Naive thymus-derived CD4-positive, alpha-beta T cell (primary cell): Measurements from ENCODE around the gene SPNS2. TPM values are rescaled to one million over a fixed set of nuclear protein-coding genes. Genes with fewer than 3 reads are reported as not detected.

Experiments
- ATAC-seq: fragments of 150-1000 bp; cut with Tn5 transposase; 2 replicates; pipeline ENCODE4 v1.10.0; 2021; ENCODE audit warnings: mild to moderate bottlenecking, moderate library complexity
- CTCF ChIA-PET: fragments of 350-600 bp; sonication (Branson Sonifier 250); formaldehyde crosslinking; loops from one replicate; lab custom pipeline; 2021; ENCODE audit warnings: antibody characterized with exemption; lab: Charles Lee
- POLR2A ChIA-PET: fragments of 350-600 bp; sonication (Branson Sonifier 250); formaldehyde crosslinking; loops from one replicate; lab custom pipeline; 2021; ENCODE audit warnings: antibody characterized with exemption, inconsistent platforms; lab: Charles Lee
- DNase-seq, 9 donors: peaks; one replicate each; pipeline versions ENCODE4 v3.0.0 to v3.0.0-alpha.2; 2020 to 2022; ENCODE audit warnings: mixed read lengths in 1 of 9
- H3K27ac ChIP-seq: one replicate; pipeline ENCODE4 v1.7.0; 2013; ENCODE audit warnings: mild to moderate bottlenecking, low read depth, low read length, moderate library complexity
- H3K27me3 ChIP-seq, 2 donors: one replicate each; pipeline ENCODE4 v1.7.0; 2013; ENCODE audit warnings: low read length in 2 of 2, mild to moderate bottlenecking in 2 of 2, moderate library complexity in 2 of 2; ENCODE audit not compliant: control insufficient read depth in 2 of 2, insufficient read depth in 2 of 2
- H3K36me3 ChIP-seq, 3 experiments: 1 replicate in 2 of 3; 2 replicates in 1 of 3; pipeline ENCODE4 v1.7.0; 2013; ENCODE audit warnings: low read length in 3 of 3, mild to moderate bottlenecking in 3 of 3, moderate library complexity in 1 of 3; ENCODE audit not compliant: insufficient read depth in 3 of 3, control insufficient read depth in 2 of 3
- H3K4me1 ChIP-seq, 2 donors: one replicate each; pipeline ENCODE4 v1.7.0; 2013; ENCODE audit warnings: low read length in 2 of 2, mild to moderate bottlenecking in 2 of 2, moderate library complexity in 1 of 2; ENCODE audit not compliant: control insufficient read depth in 2 of 2, insufficient read depth in 2 of 2
- H3K4me3 ChIP-seq: 2 replicates; pipeline ENCODE4 v1.7.0; 2013; ENCODE audit warnings: mild to moderate bottlenecking, low read length
- H3K9me3 ChIP-seq, 3 experiments: 1 replicate in 2 of 3; 2 replicates in 1 of 3; pipeline ENCODE4 v1.7.0; 2013; ENCODE audit warnings: low read length in 3 of 3; ENCODE audit not compliant: control insufficient read depth in 2 of 3
- H3K27ac Mint-ChIP-seq, 9 donors: one replicate each; pipeline ENCODE4 v1.8.0; 2020 to 2022; ENCODE audit warnings: mixed read lengths in 9 of 9, mild to moderate bottlenecking in 8 of 9, moderate library complexity in 5 of 9, inconsistent platforms in 2 of 9
- H3K27me3 Mint-ChIP-seq, 5 donors: one replicate each; pipeline ENCODE4 v1.8.0; 2021 to 2022; ENCODE audit warnings: mixed read lengths in 5 of 5, mild to moderate bottlenecking in 1 of 5
- H3K36me3 Mint-ChIP-seq, 5 donors: one replicate each; pipeline ENCODE4 v1.8.0; 2020 to 2022; ENCODE audit warnings: mixed read lengths in 5 of 5, mild to moderate bottlenecking in 3 of 5, inconsistent platforms in 1 of 5
- H3K4me1 Mint-ChIP-seq, 7 donors: one replicate each; pipeline ENCODE4 v1.8.0; 2020 to 2022; ENCODE audit warnings: mixed read lengths in 7 of 7, mild to moderate bottlenecking in 3 of 7, inconsistent platforms in 1 of 7
- H3K4me3 Mint-ChIP-seq, 10 donors: one replicate each; pipeline ENCODE4 v1.8.0; 2020 to 2022; ENCODE audit warnings: mild to moderate bottlenecking in 10 of 10, mixed read lengths in 10 of 10, moderate library complexity in 6 of 10, inconsistent platforms in 2 of 10
- H3K9me3 Mint-ChIP-seq, 11 donors: one replicate each; pipeline ENCODE4 v1.8.0; 2020 to 2022; ENCODE audit warnings: mixed read lengths in 11 of 11, mild to moderate bottlenecking in 4 of 11, inconsistent platforms in 1 of 11, moderate library complexity in 1 of 11
- intact Hi-C, 2 donors: fragments of 100-400 bp; cut with micrococcal nuclease; formaldehyde crosslinking; loops; one replicate each; pipeline ENCODE4 v1.15.1; 2023
- polyA plus RNA-seq, 2 donors: library from polyadenylated mRNA; unstranded; fragments of 300-500 nt; fragmentation: Illumina TruSeq; gene quantifications; one replicate each; pipeline ENCODE4 v1.2.3, GENCODE V29; 2021
- total RNA-seq, 6 experiments: library from RNA in 5 of 6; stranded (reverse) in 5 of 6; gene quantifications; 1 replicate in 5 of 6; 2 replicates in 1 of 6; pipeline ENCODE4 v1.2.3 and lab custom pipeline; 2021 to 2026

Gene SPNS2
- total and polyA plus RNA-seq, 7 experiments from 2014 or later, result 0.19 to 0.56 (median 0.50) TPM; not detected in 3

DNA sequence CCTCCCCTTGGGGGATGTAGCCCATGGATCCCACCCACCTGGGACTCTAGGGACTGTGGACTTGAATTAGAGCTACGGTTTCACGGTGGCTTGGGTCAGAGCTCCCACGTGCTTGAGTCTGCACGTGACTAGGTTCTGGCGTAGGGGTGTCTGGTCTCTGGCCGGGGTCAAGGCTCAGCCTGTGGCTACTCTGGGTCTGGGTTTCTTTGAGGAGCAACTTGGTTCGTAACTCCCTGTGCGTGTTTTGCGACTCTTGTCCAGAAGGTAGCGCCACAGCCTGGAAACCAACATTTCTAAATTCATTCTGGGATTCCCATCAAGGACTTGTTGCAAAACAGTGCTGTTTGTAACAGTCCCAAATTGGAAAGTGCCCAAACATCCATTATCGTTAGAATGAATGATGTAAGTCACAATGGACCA lies 62.2 kb downstream of the SPNS2 start:
- peak overlapping the region in 1 of 10 donors; percentile 56 for H3K4me3 Mint-ChIP-seq
- H3K27me3 Mint-ChIP-seq, result peaks cover 0 to 3% (median 0%) of the 10 kb centered on the region in 5 donors
- ChIA-PET POLR2A (no interaction called here), CTCF (no interaction called here)
- no peak for ATAC-seq
- peak overlapping the region in 1 of 9 donors; percentile 85 for H3K27ac Mint-ChIP-seq
- Histone ChIP-seq H3K27ac (no peak overlapping the region), H3K4me3 (no peak overlapping the region), H3K27me3 (no peaks in the 10 kb centered on the region), H3K4me1 (peaks cover 10 to 15% of the 10 kb centered on the region in 2 donors), H3K9me3 (no peaks in the 10 kb centered on the region), H3K36me3 (no peaks in the 10 kb centered on the region)
- no peak for DNase-seq
- H3K9me3 Mint-ChIP-seq, result no peaks in the 10 kb centered on the region
- H3K36me3 Mint-ChIP-seq, result no peaks in the 10 kb centered on the region
- H3K4me1 Mint-ChIP-seq, result peaks cover 18 to 46% (median 33%) of the 10 kb centered on the region in 7 donors
- intact Hi-C loops, result loop anchor here in 1 of 2 donors (10.0 kb wide), 1 partner anchor 144 kb away; the partner anchor contains the start of gene PELP1

DNA sequence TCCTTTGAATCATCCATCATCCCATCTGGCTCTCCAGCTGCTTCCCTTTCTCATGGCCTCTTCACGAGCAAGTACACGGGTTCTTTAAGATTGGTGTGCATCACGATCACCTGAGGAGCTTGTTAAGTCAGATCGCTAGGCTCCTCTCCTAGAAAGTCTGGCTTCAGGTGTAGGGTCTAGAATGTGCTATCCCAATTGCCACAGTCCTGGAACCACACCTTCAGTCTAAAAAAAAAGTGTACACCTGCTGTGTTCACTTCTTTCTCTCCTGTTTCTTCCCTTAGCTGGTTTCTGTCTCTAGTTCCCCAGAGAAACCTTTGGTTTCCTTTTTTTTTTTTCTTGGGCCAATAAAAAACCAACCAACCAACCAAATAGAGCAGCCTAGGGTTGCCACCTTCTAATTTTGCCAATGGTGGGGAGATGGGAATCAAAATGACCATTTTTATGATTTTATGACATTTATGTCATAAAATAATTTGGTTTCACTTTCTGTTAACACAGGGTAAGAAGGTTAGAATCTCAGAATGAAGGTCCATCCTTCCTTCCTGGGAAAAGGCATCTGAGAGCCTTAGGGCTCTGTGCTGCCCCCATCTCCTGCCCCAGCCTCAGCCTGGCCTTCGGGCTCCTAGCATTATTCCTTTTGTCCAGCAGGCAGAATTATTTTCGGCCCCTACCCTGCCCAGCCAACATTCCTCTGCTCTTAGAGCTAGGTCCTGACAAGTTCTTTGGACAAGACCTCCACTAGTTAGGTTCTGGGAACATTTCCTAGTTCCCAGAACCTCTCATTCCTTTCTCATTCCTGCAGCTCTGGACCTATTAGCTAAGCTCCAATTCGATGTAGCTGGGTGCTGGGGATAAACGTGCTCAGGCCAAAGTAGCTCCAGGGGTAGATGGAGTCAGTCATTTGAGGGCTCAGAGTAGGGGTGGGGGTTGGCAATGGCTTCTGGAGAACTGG lies 63.6 kb downstream of the SPNS2 start:
- POLR2A ChIA-PET, result interaction anchor here (1.3 kb wide), 1 partner anchor 11 kb away, joined by 8 read pairs; no protein-coding TSS in a partner anchor
- DNase-seq (no peak), ATAC-seq (no peak)
- intact Hi-C loops, result loop anchor here in 1 of 2 donors (10.0 kb wide), 1 partner anchor 143 kb away; the partner anchor contains the start of gene PELP1
- peak overlapping the region; percentile 0 for H3K4me3 ChIP-seq
- no peaks in the 10 kb centered on the region for H3K9me3 Mint-ChIP-seq
- H3K4me1 ChIP-seq, result peaks cover 7 to 11% of the 10 kb centered on the region in 2 donors
- H3K27ac ChIP-seq, result peak overlapping the region; percentile 9
- H3K4me3 Mint-ChIP-seq, result peak overlapping the region in 8 of 10 donors; percentile 40 to 74 (median 50)
- CTCF ChIA-PET, result no interaction called here
- H3K27ac Mint-ChIP-seq, result peak overlapping the region; percentile 53 to 87 (median 71)
- H3K36me3 Mint-ChIP-seq, result no peaks in the 10 kb centered on the region
- peaks cover 0 to 7% (median 0%) of the 10 kb centered on the region in 5 donors for H3K27me3 Mint-ChIP-seq
- no peaks in the 10 kb centered on the region for H3K9me3 ChIP-seq
- H3K27me3 ChIP-seq, result no peaks in the 10 kb centered on the region
- no peaks in the 10 kb centered on the region for H3K36me3 ChIP-seq
- H3K4me1 Mint-ChIP-seq, result peaks cover 16 to 40% (median 30%) of the 10 kb centered on the region in 7 donors

DNA sequence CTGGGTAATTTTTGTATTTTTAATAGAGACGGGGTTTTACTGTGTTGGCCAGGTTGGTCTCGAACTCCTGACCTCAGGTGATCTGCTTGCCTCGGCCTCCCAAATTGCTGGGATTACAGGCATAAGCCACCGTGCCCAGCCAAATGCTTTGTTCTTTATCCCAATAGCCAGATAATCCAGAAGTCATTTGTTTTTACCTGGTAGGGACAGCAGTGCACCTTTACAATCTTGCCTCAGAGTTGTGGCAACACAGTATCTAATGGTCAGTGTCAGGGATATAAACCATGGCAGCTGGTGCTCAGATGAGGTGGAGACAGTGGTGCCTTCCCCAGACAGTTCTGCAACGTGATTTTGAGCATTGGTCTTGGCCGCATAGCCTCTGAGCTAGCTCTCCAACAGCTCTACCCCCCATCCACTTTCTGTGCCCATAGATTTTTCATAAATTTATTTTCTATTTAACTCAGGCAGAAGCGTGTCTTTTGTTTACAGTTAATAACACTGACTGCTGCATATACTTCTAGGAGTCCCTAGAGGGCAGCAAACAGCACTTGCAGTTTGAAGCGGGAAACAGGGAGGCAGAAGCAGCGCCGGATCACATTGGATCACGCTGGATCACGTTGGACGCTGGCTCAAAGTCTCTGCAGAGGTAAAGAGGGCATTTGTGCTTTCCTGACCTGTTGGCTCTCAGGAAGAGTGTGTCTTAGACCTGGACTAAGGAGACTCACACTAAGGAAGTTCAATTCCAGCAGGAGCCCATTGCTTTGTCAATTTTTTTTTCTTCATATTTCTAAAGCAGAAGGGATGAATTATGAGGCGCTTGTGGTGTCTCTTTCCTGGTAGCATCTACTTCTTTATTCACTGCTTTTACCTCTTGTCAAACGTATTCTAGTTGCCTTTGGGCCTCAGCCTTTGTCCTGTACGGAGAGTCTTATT lies 66.8 kb downstream of the SPNS2 start:
- peaks cover 0 to 17% (median 0%) of the 10 kb centered on the region in 5 donors for H3K27me3 Mint-ChIP-seq
- Histone ChIP-seq H3K4me3 (no peak overlapping the region), H3K9me3 (no peaks in the 10 kb centered on the region), H3K27ac (no peak overlapping the region), H3K36me3 (no peaks in the 10 kb centered on the region), H3K4me1 (peaks cover 7 to 11% of the 10 kb centered on the region in 2 donors), H3K27me3 (no peaks in the 10 kb centered on the region)
- POLR2A ChIA-PET, result interaction anchor here (1.1 kb wide), 1 partner anchor 11 kb away, joined by 4 read pairs; the partner anchor contains the start of gene MYBBP1A
- intact Hi-C loops, result loop anchor here (1.0 to 10.0 kb wide), 9 partner anchors 10 to 338 kb away; partner anchors contain the start of genes CHRNE (in 2 of the 2), MYBBP1A (in 2 of the 2), ARRB2 (in 1 of the 2) and PELP1 (in 1 of the 2)
- CTCF ChIA-PET, result interaction anchor here (0.6 to 0.9 kb wide), 5 partner anchors 15 to 334 kb away, joined by 3 to 4 read pairs (median 3); partner anchors contain the start of gene C17orf107
- H3K36me3 Mint-ChIP-seq, result no peaks in the 10 kb centered on the region
- DNase-seq, result peak in 8 of 9 donors; percentile 29 to 60 (median 50)
- peak overlapping the region in 9 of 10 donors; percentile 44 to 77 (median 70) for H3K4me3 Mint-ChIP-seq
- peaks cover 15 to 40% (median 33%) of the 10 kb centered on the region in 7 donors for H3K4me1 Mint-ChIP-seq
- ATAC-seq, result peak; percentile 90
- peak overlapping the region in 3 of 9 donors; percentile 15 to 41 (median 21) for H3K27ac Mint-ChIP-seq
- H3K9me3 Mint-ChIP-seq, result no peaks in the 10 kb centered on the region

DNA sequence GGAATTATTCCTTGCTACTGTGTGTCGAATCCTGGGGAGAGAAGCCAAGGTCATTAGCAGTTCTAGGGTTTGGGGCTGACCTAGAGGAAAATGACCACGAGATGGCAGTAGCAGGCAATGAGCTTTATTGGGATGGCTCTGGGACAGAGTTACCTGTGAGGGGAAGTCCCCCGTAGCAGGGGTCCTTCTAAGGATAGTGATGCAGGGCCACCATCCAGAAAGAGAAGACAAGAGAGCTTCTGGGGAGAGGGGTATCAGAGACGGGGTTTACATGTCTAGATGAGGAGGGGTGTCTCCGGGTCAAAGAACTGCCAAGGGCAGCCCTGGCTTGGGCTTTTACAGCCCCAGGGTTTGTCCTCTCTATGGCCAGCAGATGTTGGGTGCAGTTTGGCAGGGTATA lies 68.1 kb downstream of the SPNS2 start:
- no peaks in the 10 kb centered on the region for H3K27me3 ChIP-seq
- no peaks in the 10 kb centered on the region for H3K36me3 Mint-ChIP-seq
- H3K9me3 ChIP-seq, result no peaks in the 10 kb centered on the region
- H3K36me3 ChIP-seq, result no peaks in the 10 kb centered on the region
- H3K4me3 ChIP-seq, result no peak overlapping the region
- ChIA-PET POLR2A (interaction anchor here (0.9 to 1.7 kb wide), 3 partner anchors 12 to 141 kb away, joined by 3 to 4 read pairs (median 4); partner anchors contain the start of gene MYBBP1A), CTCF (interaction anchor here (0.6 to 1.3 kb wide), 9 partner anchors 9 to 335 kb away, joined by 3 to 6 read pairs (median 3); no protein-coding TSS in a partner anchor)
- no peak overlapping the region for H3K27ac Mint-ChIP-seq
- H3K9me3 Mint-ChIP-seq, result no peaks in the 10 kb centered on the region
- H3K27me3 Mint-ChIP-seq, result peaks cover 0 to 20% (median 0%) of the 10 kb centered on the region in 5 donors
- H3K4me1 Mint-ChIP-seq, result peaks cover 15 to 38% (median 29%) of the 10 kb centered on the region in 7 donors
- H3K27ac ChIP-seq, result no peak overlapping the region
- no peak overlapping the region for H3K4me3 Mint-ChIP-seq
- ATAC-seq (peak; percentile 52), DNase-seq (peak in 3 of 9 donors; percentile 14 to 47 (median 19))
- intact Hi-C loops, result loop anchor here (1.0 to 10.0 kb wide), 5 partner anchors 60 to 336 kb away; partner anchors contain the start of genes ARRB2 (in 1 of the 2), CHRNE (in 1 of the 2) and PELP1 (in 1 of the 2)
- peaks cover 7 to 11% of the 10 kb centered on the region in 2 donors for H3K4me1 ChIP-seq

DNA sequence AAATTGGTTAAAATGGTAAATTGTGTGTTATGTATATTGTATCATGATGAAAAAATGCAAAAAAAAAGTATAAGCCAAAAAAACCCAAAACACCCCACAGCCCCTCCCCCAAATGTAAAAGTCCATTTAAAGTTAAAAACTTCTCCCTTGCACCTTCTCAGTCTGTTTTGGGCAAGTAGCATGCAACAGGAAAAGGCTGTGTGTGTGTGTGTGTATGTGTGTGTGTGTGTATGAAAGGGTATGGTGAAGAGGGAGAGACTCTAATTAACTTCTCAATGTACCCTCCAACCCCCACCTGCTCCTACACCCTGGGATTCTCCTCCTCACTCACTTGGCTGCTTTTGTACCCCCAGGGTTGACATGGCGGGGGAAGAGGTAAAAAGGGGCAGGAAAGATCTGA lies 70.9 kb downstream of the SPNS2 start:
- ATAC-seq (no peak), DNase-seq (peak in 1 of 9 donors; percentile 20)
- ChIA-PET CTCF (interaction anchor here (0.6 to 0.7 kb wide), 3 partner anchors 89 to 326 kb away, joined by 3 to 4 read pairs (median 3); no protein-coding TSS in a partner anchor), POLR2A (interaction anchor here (0.6 kb wide), 1 partner anchor 133 kb away, joined by 3 read pairs; no protein-coding TSS in a partner anchor)
- Histone ChIP-seq H3K9me3 (no peaks in the 10 kb centered on the region), H3K4me1 (no peaks in the 10 kb centered on the region), H3K27ac (no peak overlapping the region), H3K36me3 (no peaks in the 10 kb centered on the region), H3K27me3 (no peaks in the 10 kb centered on the region), H3K4me3 (no peak overlapping the region)
- Mint-ChIP-seq H3K4me1 (peaks cover 6 to 24% (median 18%) of the 10 kb centered on the region in 7 donors), H3K9me3 (no peaks in the 10 kb centered on the region), H3K27ac (peak overlapping the region in 2 of 9 donors; percentile 12 to 24), H3K4me3 (no peak overlapping the region), H3K36me3 (no peaks in the 10 kb centered on the region), H3K27me3 (peaks cover 0 to 31% (median 0%) of the 10 kb centered on the region in 5 donors)
- intact Hi-C loops, result loop anchor here (5.0 to 10.0 kb wide), 3 partner anchors 135 to 333 kb away; partner anchors contain the start of genes ARRB2 (in 1 of the 2), CHRNE (in 1 of the 2) and PELP1 (in 1 of the 2)
